ENCODE measurements around the gene MRPL10.
"Not testable (repeated sequence)": the region's sequence is repeated elsewhere in the genome, so short reads cannot be mapped to it uniquely, and the experiment has no call there.

Gene MRPL10

GRCh38 chr17:47797797-47798196, 33.5 kb downstream of the MRPL10 start:
- DNase-seq, result no peak

- DNase-seq, result no peak
Measured at GRCh38 chr17:47792979-47793378, 38.4 kb downstream of the MRPL10 start.

GRCh38 chr17:47792457-47792856, 38.9 kb downstream of the MRPL10 start:
- DNase-seq, result no peak

GRCh38 chr17:47791025-47791424, 40.3 kb downstream of the MRPL10 start:
- no peak for DNase-seq

- peak; percentile 55 for DNase-seq
Measured at GRCh38 chr17:47789611-47790561, 41.5 kb downstream of the MRPL10 start.

GRCh38 chr17:47785538-47786123, 45.7 kb downstream of the MRPL10 start:
- DNase-seq, result no peak

- DNase-seq, result no peak
Measured at GRCh38 chr17:47781397-47781796, 49.9 kb downstream of the MRPL10 start.

GRCh38 chr17:47778184-47778635, 53.1 kb downstream of the MRPL10 start:
- no peak for DNase-seq

- no peak for DNase-seq
Measured at GRCh38 chr17:47776330-47777197, 54.8 kb downstream of the MRPL10 start.

- no peak for DNase-seq
Measured at GRCh38 chr17:47774987-47775580, 56.3 kb downstream of the MRPL10 start.

- no peak for DNase-seq
Measured at GRCh38 chr17:47774331-47774730, 57.0 kb downstream of the MRPL10 start.

- not testable (repeated sequence) for DNase-seq
Measured at GRCh38 chr17:47773649-47774048, 57.7 kb downstream of the MRPL10 start.
